GM21390 (cell line): ENCODE data around the gene KCNK7.
A peak's percentile ranks its signal among the peaks of the same experiment; 100 is the strongest.
"Not testable (repeated sequence)": the region's sequence is repeated elsewhere in the genome, so short reads cannot be mapped to it uniquely, and the experiment has no call there.

Experiments
- ATAC-seq: cut with Tn5 transposase; IDR thresholded peaks from one replicate; pipeline ENCODE4 v1.9.1; 2021; ENCODE audit not compliant: unreplicated experiment

Gene KCNK7

GRCh38 chr11:65574811-65575567 is 20.6 kb downstream of the KCNK7 start:
- ATAC-seq: no peak

- peak; percentile 28 for ATAC-seq
These were observed 21.3 kb downstream of the KCNK7 start for GRCh38 chr11:65574109-65574810.

- ATAC-seq: no peak
These were observed 22.1 kb downstream of the KCNK7 start for GRCh38 chr11:65573391-65574079.

GRCh38 chr11:65572356-65573051 is 23.1 kb downstream of the KCNK7 start, which contains the start of gene FAM89B:
Gene FAM89B, plus strand, starts transcription at chr11:65572538. Its CDS starts 132 bp downstream, at chr11:65572670.
- no peak for ATAC-seq

- no peak for ATAC-seq
These were observed 23.7 kb downstream of the KCNK7 start for GRCh38 chr11:65571940-65572339.

GRCh38 chr11:65571420-65571819 is 24.2 kb downstream of the KCNK7 start:
- ATAC-seq: no peak

GRCh38 chr11:65569973-65570918 is 25.4 kb downstream of the KCNK7 start, which contains the start of gene ZNRD2:
Gene ZNRD2, plus strand, starts transcription at chr11:65570477. Its CDS starts 15 bp downstream, at chr11:65570492.
- ATAC-seq: peak; percentile 56

- no peak for ATAC-seq
These were observed 26.2 kb downstream of the KCNK7 start for GRCh38 chr11:65569164-65569972.

GRCh38 chr11:65565624-65566453 is 29.8 kb downstream of the KCNK7 start:
- ATAC-seq: no peak

- ATAC-seq: not testable (repeated sequence)
These were observed 30.6 kb downstream of the KCNK7 start for GRCh38 chr11:65564879-65565559.

- ATAC-seq: no peak
These were observed 32.0 kb downstream of the KCNK7 start for GRCh38 chr11:65563601-65564000.

GRCh38 chr11:65562788-65563187 is 32.8 kb downstream of the KCNK7 start:
- ATAC-seq: no peak

- ATAC-seq: no peak
These were observed 33.6 kb downstream of the KCNK7 start for GRCh38 chr11:65562020-65562419.

GRCh38 chr11:65560555-65561418 is 34.8 kb downstream of the KCNK7 start:
- ATAC-seq: no peak

GRCh38 chr11:65559951-65560537 is 35.6 kb downstream of the KCNK7 start:
- no peak for ATAC-seq

- no peak for ATAC-seq
These were observed 36.1 kb downstream of the KCNK7 start for GRCh38 chr11:65559535-65559934.
